ENCODE measurements around the gene CCDC149. TPM values are rescaled to one million over a fixed set of nuclear protein-coding genes. Genes with fewer than 3 reads are reported as not detected.

The CCDC149 gene
- total RNA-seq, 1 experiment from 2014 or later: 3.6 TPM

GRCh38 chr4:24952667-24953066 is 39.8 kb upstream of the CCDC149 start:
- CTCF ChIA-PET: no interaction called here
- no peaks in the 10 kb centered on the region for H3K9me3 ChIP-seq (ENCODE audit: control insufficient read depth, insufficient read depth, low read depth, low read length)
- DNase-seq (ENCODE audit: low read depth, low spot score) (no peak), ATAC-seq (no peak)
- no peaks in the 10 kb centered on the region for H3K27me3 ChIP-seq (ENCODE audit: control insufficient read depth, insufficient read depth, low read length)
- POLR2A ChIA-PET: no interaction called here
- in situ Hi-C loops (cut with HindIII; ENCODE audit: low pct_unique_long_range_greater_than_20kb, low sequenced_read_pairs) (no loop called here), intact Hi-C loops (cut with micrococcal nuclease; ENCODE audit: unreplicated experiment) (no loop called here)
- H3K4me1 ChIP-seq (ENCODE audit: control insufficient read depth, insufficient read depth, low read length): no peaks in the 10 kb centered on the region
- H3K27ac ChIP-seq (ENCODE audit: low read length): no peak overlapping the region
- no TSS peak for BruUV-seq (replicated peaks)
- TF ChIP-seq TCF7L2 (IDR thresholded peaks at IDR 0.05; ENCODE audit: low read depth, low read length): no peak
- TF ChIP-seq CTCF (IDR thresholded peaks at IDR 0.05): no peak
- H3K36me3 ChIP-seq (ENCODE audit: control insufficient read depth, insufficient read depth, low read length): no peaks in the 10 kb centered on the region
- H3K4me3 ChIP-seq (ENCODE audit: low read depth in 2 of 2, low read length in 2 of 2): no peak overlapping the region

- TF ChIP-seq REST (IDR thresholded peaks at IDR 0.05; ENCODE audit: insufficient read depth in 1 of 2, low read depth in 2 of 2, low read length in 1 of 2): no peak
- Histone ChIP-seq H3K27ac (ENCODE audit: low read length) (no peak overlapping the region), H3K27me3 (ENCODE audit: control insufficient read depth, insufficient read depth, low read length) (no peaks in the 10 kb centered on the region), H3K4me3 (ENCODE audit: low read depth in 2 of 2, low read length in 2 of 2) (no peak overlapping the region), H3K36me3 (ENCODE audit: control insufficient read depth, insufficient read depth, low read length) (no peaks in the 10 kb centered on the region), H3K9me3 (ENCODE audit: control insufficient read depth, insufficient read depth, low read depth, low read length) (no peaks in the 10 kb centered on the region), H3K4me1 (ENCODE audit: control insufficient read depth, insufficient read depth, low read length) (no peaks in the 10 kb centered on the region)
- ChIA-PET POLR2A (no interaction called here), CTCF (no interaction called here)
- no TSS peak for BruUV-seq (replicated peaks)
- DNase-seq (ENCODE audit: low read depth, low spot score): no peak
- ATAC-seq: no peak
- intact Hi-C loops (cut with micrococcal nuclease; ENCODE audit: unreplicated experiment): no loop called here
- in situ Hi-C loops (cut with HindIII; ENCODE audit: low pct_unique_long_range_greater_than_20kb, low sequenced_read_pairs): no loop called here
Measured at GRCh38 chr4:24949970-24950369, 37.1 kb upstream of the CCDC149 start.

- ChIA-PET POLR2A (no interaction called here), CTCF (no interaction called here)
- Histone ChIP-seq H3K27me3 (ENCODE audit: control insufficient read depth, insufficient read depth, low read length) (no peaks in the 10 kb centered on the region), H3K4me1 (ENCODE audit: control insufficient read depth, insufficient read depth, low read length) (no peaks in the 10 kb centered on the region), H3K9me3 (ENCODE audit: control insufficient read depth, insufficient read depth, low read depth, low read length) (no peaks in the 10 kb centered on the region), H3K36me3 (ENCODE audit: control insufficient read depth, insufficient read depth, low read length) (no peaks in the 10 kb centered on the region), H3K27ac (ENCODE audit: low read length) (no peak overlapping the region), H3K4me3 (ENCODE audit: low read depth in 2 of 2, low read length in 2 of 2) (no peak overlapping the region)
- ATAC-seq: no peak
- in situ Hi-C loops (cut with HindIII; ENCODE audit: low pct_unique_long_range_greater_than_20kb, low sequenced_read_pairs): no loop called here
- DNase-seq (ENCODE audit: low read depth, low spot score): no peak
- no TSS peak for BruUV-seq (replicated peaks)
- TF ChIP-seq REST (IDR thresholded peaks at IDR 0.05; ENCODE audit: insufficient read depth in 1 of 2, low read depth in 2 of 2, low read length in 1 of 2) (no peak), CTCF (IDR thresholded peaks at IDR 0.05) (no peak), POLR2AphosphoS5 (IDR thresholded peaks at IDR 0.05; ENCODE audit: low read depth, low read length) (no peak), TCF7L2 (IDR thresholded peaks at IDR 0.05; ENCODE audit: low read depth, low read length) (no peak), SIN3A (IDR thresholded peaks at IDR 0.05; ENCODE audit: borderline replicate concordance, insufficient read depth, low read depth, low read length) (no peak)
- intact Hi-C loops (cut with micrococcal nuclease; ENCODE audit: unreplicated experiment): no loop called here
Measured at GRCh38 chr4:24937917-24938281, 25.1 kb upstream of the CCDC149 start.

Measured in Panc1 (cell line).